ACHN (cell line): Measurements from ENCODE around the gene ABCB11.
A peak's percentile ranks its signal among the peaks of the same experiment; 100 is the strongest.

Source experiments
- DNase-seq: peaks from one replicate; pipeline ENCODE4 v3.0.0-alpha.2; 2015
- in situ Hi-C: cut with HindIII; loops from 2 replicates; pipeline ENCODE4 v1.10.0; 2017; ENCODE audit warnings: low sequenced_read_pairs, low pct_ligation_motif_present, low pct_unique_long_range_greater_than_20kb

The ABCB11 gene

DNA sequence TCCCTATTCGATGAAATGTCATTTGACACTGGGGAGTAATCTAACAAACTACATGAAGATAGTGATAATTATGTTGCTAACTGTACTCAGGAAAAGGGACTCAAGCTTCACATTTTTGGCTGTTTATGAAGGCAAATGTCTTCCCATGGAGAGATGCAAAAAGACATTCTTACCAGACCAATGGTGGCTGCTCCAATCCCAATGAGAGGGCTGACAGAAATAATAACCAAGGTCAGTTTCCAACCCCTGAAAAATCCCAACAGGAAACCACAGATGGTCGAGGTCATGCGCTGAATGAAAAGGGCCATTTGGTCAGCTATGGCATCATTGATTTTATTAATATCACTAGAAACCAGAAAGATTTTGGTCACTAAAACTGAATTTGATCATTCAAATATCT lies 37.6 kb downstream of the ABCB11 start:
- no peak for DNase-seq
- in situ Hi-C loops: no loop called here

GRCh38 chr2:168992591-168993349 lies 38.4 kb downstream of the ABCB11 start:
- in situ Hi-C loops: no loop called here
- DNase-seq: no peak

DNA sequence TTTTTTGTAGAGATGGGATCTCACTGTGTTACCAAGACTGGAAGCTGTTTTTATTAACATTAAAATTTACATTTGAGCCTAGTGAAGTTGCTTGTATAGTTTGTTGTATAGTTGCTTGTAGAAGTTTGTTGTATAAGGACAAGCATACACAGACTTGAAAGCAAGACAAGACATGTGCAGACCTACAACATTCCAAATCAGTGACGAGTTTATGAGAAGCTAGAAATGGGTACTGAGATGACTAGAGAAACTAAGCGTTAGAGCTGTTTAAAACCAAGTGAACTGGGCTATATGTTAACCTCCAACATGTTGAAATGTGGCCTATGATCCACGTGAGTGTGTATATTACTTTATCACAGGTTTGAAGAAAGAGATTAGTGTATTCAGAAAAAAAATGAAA lies 39.1 kb downstream of the ABCB11 start:
- in situ Hi-C loops: no loop called here
- DNase-seq: no peak

DNA sequence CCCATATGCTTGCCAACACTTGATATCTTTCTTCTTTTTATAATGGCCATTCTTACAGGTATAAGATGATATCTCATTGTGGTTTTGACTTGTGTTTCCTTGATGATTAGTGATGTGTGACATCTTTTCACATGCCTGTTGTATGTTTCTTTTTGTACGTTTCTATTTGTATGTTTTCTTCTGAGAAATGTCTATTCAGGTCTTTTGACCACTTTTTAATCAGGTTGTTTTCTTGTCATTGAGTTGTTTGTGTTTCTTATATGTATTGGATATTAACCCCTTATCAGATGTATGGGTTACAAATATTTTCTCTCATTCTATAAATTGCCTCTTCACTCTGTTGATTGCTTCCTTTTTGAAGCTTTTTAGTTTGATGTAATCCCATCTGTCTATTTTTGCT lies 42.4 kb downstream of the ABCB11 start:
- DNase-seq: no peak
- in situ Hi-C loops: no loop called here

- DNase-seq: no peak
These were observed 44.7 kb downstream of the ABCB11 start for GRCh38 chr2:168986398-168986943.

DNA sequence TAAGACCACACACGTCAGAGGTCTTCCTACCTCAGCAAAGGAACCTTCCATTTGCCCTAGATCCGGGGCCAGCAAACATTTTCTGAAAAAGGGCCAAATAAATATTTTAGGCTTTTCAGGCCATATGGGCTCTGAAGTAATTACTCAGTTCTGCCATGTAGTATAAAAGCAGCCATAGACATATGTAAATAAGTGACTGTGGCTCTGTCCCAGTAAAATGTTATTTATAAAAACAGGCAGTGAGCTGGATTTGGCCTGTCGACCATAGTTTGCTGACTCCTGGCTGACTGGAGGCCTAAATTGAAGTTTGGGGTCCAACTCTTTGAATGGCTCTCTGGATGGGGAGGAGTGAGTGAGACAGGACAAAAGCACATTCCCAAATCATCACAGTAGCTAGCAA lies 49.5 kb downstream of the ABCB11 start:
- in situ Hi-C loops: no loop called here
- no peak for DNase-seq

More at GRCh38 chr2:168986398-168986943, 44.7 kb downstream of the ABCB11 start:
- in situ Hi-C loops: no loop called here

GRCh38 chr2:168978461-168978861 lies 52.7 kb downstream of the ABCB11 start:
- DNase-seq: no peak
- in situ Hi-C loops: no loop called here

- in situ Hi-C loops: no loop called here
- no peak for DNase-seq
These were observed 53.5 kb downstream of the ABCB11 start for GRCh38 chr2:168977608-168978007.

DNA sequence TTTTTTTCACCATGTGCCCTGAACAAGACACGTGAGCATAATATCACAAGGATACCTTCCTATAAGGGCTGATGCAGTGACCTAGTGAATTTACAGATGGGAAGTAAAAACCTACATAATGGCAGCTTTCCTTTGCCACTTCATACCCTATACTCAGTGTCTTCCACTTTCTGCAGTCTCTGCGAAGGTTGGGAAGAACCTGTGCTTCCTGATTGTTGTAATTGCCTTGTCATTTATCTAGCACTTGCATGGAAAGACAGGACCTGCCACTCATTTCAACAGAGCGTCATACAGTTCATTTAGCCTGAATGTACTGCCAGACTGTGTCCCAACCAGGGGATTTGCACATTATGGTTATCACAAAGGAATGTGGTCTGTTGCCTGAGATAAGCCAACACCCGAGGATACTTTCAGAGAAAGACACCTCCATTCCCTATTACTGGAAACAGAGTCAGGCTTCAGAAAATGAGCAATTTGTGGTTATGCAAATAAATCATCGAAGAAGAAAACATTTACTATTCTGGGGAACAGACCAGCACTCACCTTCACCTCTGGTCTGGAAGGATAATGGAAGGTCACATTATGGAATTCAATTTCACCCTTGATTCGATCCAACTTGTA lies 55.0 kb downstream of the ABCB11 start:
- DNase-seq: no peak
- in situ Hi-C loops: no loop called here

DNA sequence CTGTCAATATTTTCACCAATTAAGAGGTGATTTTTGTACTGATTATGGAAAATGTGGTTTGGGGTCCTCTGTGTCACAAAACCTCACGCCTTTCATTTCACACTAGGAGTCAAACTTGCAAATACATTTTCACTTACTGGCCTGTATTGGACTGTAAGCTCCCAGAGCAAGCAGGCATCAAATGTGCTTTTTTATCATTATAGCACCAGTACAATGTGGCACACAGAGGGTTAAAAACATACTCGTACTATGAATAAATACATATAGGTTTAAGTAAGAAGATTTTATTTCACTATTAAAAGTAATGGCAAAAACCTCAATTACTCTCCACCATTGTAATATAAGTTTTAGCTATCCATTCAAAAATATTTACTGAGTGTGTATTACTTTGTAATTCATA lies 56.7 kb downstream of the ABCB11 start:
- in situ Hi-C loops: no loop called here

GRCh38 chr2:168971261-168971660 lies 59.9 kb downstream of the ABCB11 start:
- no peak for DNase-seq
- in situ Hi-C loops: no loop called here

More for the DNA sequence above, 56.7 kb downstream of the ABCB11 start:
- DNase-seq: no peak

- in situ Hi-C loops: no loop called here
- DNase-seq: no peak
These were observed 60.4 kb downstream of the ABCB11 start for GRCh38 chr2:168970711-168971233.

GRCh38 chr2:168969865-168970264 lies 61.3 kb downstream of the ABCB11 start:
- in situ Hi-C loops: no loop called here
- DNase-seq: no peak

GRCh38 chr2:168968342-168968741 lies 62.8 kb downstream of the ABCB11 start:
- no peak for DNase-seq
- in situ Hi-C loops: no loop called here

DNA sequence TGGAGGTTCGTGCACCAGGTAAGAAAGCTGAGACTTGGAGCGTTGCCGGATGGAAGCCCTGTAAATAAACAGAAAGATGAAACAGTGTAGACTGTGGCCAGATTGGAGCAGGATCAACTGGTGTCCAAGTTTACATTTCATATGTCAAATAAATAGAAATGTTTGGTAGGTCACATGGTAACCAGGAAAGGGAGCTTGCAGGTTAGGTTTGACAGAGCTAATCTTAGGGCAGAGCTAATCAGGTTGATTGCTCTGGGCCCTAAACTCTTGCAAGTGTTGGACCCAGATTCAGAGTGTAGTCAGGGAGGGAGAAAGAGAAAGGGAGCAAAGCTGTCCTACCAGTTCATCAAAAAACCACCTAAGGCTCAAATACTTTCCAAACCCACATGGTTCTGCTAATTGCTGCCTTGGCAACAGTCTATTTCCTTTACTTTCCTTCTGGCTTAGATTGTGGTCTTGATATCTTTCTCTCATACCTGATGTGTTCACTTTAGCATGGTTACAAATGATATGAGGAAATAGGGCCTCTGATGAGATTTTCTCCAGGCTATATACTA lies 66.8 kb downstream of the ABCB11 start:
- in situ Hi-C loops: no loop called here
- DNase-seq: no peak

GRCh38 chr2:168962636-168963035 lies 68.5 kb downstream of the ABCB11 start:
- DNase-seq: no peak
- in situ Hi-C loops: no loop called here

- DNase-seq: peak; percentile 81
- in situ Hi-C loops: no loop called here
These were observed 69.5 kb downstream of the ABCB11 start for GRCh38 chr2:168961450-168962229.

GRCh38 chr2:168956392-168956791 lies 74.7 kb downstream of the ABCB11 start:
- in situ Hi-C loops: no loop called here

GRCh38 chr2:168955321-168955720 lies 75.8 kb downstream of the ABCB11 start:
- DNase-seq: no peak

More at GRCh38 chr2:168956392-168956791, 74.7 kb downstream of the ABCB11 start:
- no peak for DNase-seq

More at GRCh38 chr2:168955321-168955720, 75.8 kb downstream of the ABCB11 start:
- in situ Hi-C loops: no loop called here
